Prostate gland (tissue), 2 donors: ENCODE measurements around the gene ALDH9A1.

ENCODE experiments used
- POLR2A ChIP-seq: fragments of 450-650 bp; IDR thresholded peaks from one replicate; pipeline ENCODE4 v1.6.1; 2016; ENCODE audit warnings: antibody characterized with exemption, mild to moderate bottlenecking
- POLR2AphosphoS5 ChIP-seq: sonication (generic); formaldehyde crosslinking; IDR thresholded peaks from one replicate; pipeline ENCODE4 v1.6.1; 2017; ENCODE audit warnings: antibody characterized with exemption
- TF ChIP-seq, protein P1 (sequence below), 4 experiments: fragments of 200-600 bp in 2 of 4; fragments of 450-650 bp in 2 of 4; sonication (generic) in 2 of 4; IDR thresholded peaks; 1 replicate in 3 of 4; 2 replicates in 1 of 4; pipeline ENCODE4 v1.5.1; 2016 to 2019; ENCODE audit warnings: antibody characterized with exemption in 4 of 4, mild to moderate bottlenecking in 2 of 4, moderate library complexity in 2 of 4

- TF ChIP-seq POLR2AphosphoS5 (no peak), POLR2A (no peak)
- TF ChIP-seq, protein P1, sequence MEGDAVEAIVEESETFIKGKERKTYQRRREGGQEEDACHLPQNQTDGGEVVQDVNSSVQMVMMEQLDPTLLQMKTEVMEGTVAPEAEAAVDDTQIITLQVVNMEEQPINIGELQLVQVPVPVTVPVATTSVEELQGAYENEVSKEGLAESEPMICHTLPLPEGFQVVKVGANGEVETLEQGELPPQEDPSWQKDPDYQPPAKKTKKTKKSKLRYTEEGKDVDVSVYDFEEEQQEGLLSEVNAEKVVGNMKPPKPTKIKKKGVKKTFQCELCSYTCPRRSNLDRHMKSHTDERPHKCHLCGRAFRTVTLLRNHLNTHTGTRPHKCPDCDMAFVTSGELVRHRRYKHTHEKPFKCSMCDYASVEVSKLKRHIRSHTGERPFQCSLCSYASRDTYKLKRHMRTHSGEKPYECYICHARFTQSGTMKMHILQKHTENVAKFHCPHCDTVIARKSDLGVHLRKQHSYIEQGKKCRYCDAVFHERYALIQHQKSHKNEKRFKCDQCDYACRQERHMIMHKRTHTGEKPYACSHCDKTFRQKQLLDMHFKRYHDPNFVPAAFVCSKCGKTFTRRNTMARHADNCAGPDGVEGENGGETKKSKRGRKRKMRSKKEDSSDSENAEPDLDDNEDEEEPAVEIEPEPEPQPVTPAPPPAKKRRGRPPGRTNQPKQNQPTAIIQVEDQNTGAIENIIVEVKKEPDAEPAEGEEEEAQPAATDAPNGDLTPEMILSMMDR (IDR thresholded peaks at IDR 0.05), result no peak
Observed at GRCh38 chr1:165679282-165680036, 18.9 kb downstream of the ALDH9A1 start.
